Breast epithelium (tissue), 4 donors: ENCODE data around the gene GABPB2. TPM values are rescaled to one million over a fixed set of nuclear protein-coding genes. Genes with fewer than 3 reads are reported as not detected.

Source experiments
- DNase-seq, 2 donors: peaks; one replicate each; pipeline ENCODE4 v3.0.0-alpha.2; 2019; ENCODE audit warnings: low spot score in 2 of 2
- H3K27ac ChIP-seq, 2 donors: fragments of 200-600 bp; sonication (generic) in 1 of 2; one replicate each; pipeline ENCODE4 v1.5.1; 2016 to 2019; ENCODE audit warnings: mild to moderate bottlenecking in 1 of 2
- H3K27me3 ChIP-seq, 2 donors: fragments of 200-600 bp; sonication (generic) in 1 of 2; one replicate each; pipeline versions ENCODE4 v1.5.1 to v1.6.0; 2017 to 2019; ENCODE audit warnings: control low read depth in 1 of 2, mild to moderate bottlenecking in 1 of 2
- H3K36me3 ChIP-seq: fragments of 200-600 bp; one replicate; pipeline ENCODE4 v1.5.1; 2019
- H3K4me1 ChIP-seq, 2 donors: fragments of 200-600 bp; sonication (generic); one replicate each; pipeline ENCODE4 v1.5.1; 2016 to 2019; ENCODE audit warnings: control low read depth in 1 of 2
- H3K4me3 ChIP-seq, 3 donors: fragments of 200-600 bp; sonication (generic); 1 replicate in 2 of 3; 2 replicates in 1 of 3; pipeline ENCODE4 v1.5.1; 2016 to 2019; ENCODE audit warnings: mild to moderate bottlenecking in 3 of 3, moderate library complexity in 2 of 3
- H3K9me3 ChIP-seq, 2 donors: fragments of 200-600 bp; sonication (generic) in 1 of 2; one replicate each; pipeline ENCODE4 v1.5.1; 2016 to 2019; ENCODE audit warnings: control low read depth in 1 of 2
- CTCF ChIP-seq, 3 donors: fragments of 450-650 bp; IDR thresholded peaks; one replicate each; pipeline ENCODE4 v1.5.1; 2016 to 2017; ENCODE audit warnings: antibody characterized with exemption in 3 of 3, mild to moderate bottlenecking in 3 of 3, moderate library complexity in 3 of 3
- POLR2A ChIP-seq: fragments of 450-650 bp; IDR thresholded peaks from one replicate; pipeline ENCODE4 v1.6.1; 2016; ENCODE audit warnings: antibody characterized with exemption, mild to moderate bottlenecking, moderate library complexity
- POLR2AphosphoS5 ChIP-seq, 3 donors: sonication (generic); formaldehyde crosslinking; IDR thresholded peaks; one replicate each; pipeline ENCODE4 v1.6.1; 2017; ENCODE audit warnings: antibody characterized with exemption in 3 of 3
- intact Hi-C: fragments of 100-400 bp; cut with DNase I; formaldehyde crosslinking; loops from one replicate; pipeline ENCODE4 v1.15.1; 2023; ENCODE audit warnings: low total_unique reads
- total RNA-seq, 3 donors: library from RNA; depleted of rRNA; stranded (reverse); fragments of >200 nt; gene quantifications; one replicate each; pipeline ENCODE4 v1.1.0, GENCODE V29; 2016

Gene GABPB2
- total RNA-seq, 3 donors from 2014 or later: 19.5 to 32.0 (median 20.6) TPM

DNA sequence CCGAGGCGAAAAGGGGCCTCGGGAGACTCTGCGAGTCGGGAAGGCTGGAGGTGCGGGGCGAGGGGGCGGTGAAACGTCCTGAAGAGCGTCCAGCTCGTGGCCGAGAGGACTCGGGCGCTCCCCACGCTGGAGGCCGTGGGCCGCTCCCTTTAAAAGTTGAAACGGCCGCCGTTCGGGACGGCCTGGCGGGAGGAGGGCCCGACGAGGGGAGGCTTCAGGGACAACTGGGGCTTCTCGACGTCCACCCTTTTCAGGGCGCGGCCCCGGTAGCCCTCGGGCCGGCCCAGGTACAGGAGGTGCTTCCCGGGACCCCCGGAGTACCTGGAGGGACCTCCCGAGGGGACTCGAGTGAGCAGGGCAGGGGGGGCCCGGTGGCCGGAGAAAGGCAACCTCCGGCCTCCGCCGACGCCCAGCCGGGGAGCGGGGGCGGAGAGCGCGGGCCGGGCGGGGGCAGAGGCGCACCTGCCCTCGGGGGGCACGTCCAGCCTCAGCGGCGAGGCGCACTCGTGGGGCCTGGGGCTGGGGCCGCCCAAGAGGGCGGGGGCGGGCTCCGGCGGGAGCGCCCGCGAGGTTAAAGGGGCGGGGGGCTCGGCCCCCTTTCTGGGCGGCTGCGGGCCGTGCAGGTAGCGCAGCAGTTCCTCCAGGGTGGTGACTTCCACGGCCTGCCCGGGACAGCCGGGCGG is 61.9 kb downstream of the GABPB2 start:
- TF ChIP-seq POLR2A: no peak
- TF ChIP-seq POLR2AphosphoS5 (IDR thresholded peaks at IDR 0.05): no peak
- no peak for TF ChIP-seq CTCF (IDR thresholded peaks at IDR 0.05)
- Histone ChIP-seq H3K27me3 (no peaks in the 10 kb centered on the region), H3K27ac (peak overlapping the region; percentile 68 to 77), H3K4me1 (no peaks in the 10 kb centered on the region), H3K4me3 (peak overlapping the region; percentile 34 to 71 (median 51)), H3K36me3 (no peaks in the 10 kb centered on the region), H3K9me3 (no peaks in the 10 kb centered on the region)
- no peak for DNase-seq
- intact Hi-C loops: no loop called here

GRCh38 chr1:151133018-151133806 is 62.7 kb downstream of the GABPB2 start:
- DNase-seq: no peak
- Histone ChIP-seq H3K4me3 (peak overlapping the region in 2 of 3 donors; percentile 51 to 71), H3K27me3 (no peaks in the 10 kb centered on the region), H3K36me3 (no peaks in the 10 kb centered on the region), H3K4me1 (no peaks in the 10 kb centered on the region), H3K9me3 (no peaks in the 10 kb centered on the region), H3K27ac (peak overlapping the region in 1 of 2 donors; percentile 77)
- intact Hi-C loops: no loop called here
- TF ChIP-seq POLR2AphosphoS5 (IDR thresholded peaks at IDR 0.05) (no peak), CTCF (IDR thresholded peaks at IDR 0.05) (no peak), POLR2A (no peak)

- intact Hi-C loops: no loop called here
- Histone ChIP-seq H3K9me3 (no peaks in the 10 kb centered on the region), H3K36me3 (no peaks in the 10 kb centered on the region), H3K4me3 (no peak overlapping the region), H3K27me3 (no peaks in the 10 kb centered on the region), H3K4me1 (no peaks in the 10 kb centered on the region), H3K27ac (no peak overlapping the region)
- no peak for DNase-seq
- no peak for TF ChIP-seq CTCF (IDR thresholded peaks at IDR 0.05)
- no peak for TF ChIP-seq POLR2AphosphoS5 (IDR thresholded peaks at IDR 0.05)
- TF ChIP-seq POLR2A: no peak
Observed at GRCh38 chr1:151134396-151134795, 63.8 kb downstream of the GABPB2 start.

DNA sequence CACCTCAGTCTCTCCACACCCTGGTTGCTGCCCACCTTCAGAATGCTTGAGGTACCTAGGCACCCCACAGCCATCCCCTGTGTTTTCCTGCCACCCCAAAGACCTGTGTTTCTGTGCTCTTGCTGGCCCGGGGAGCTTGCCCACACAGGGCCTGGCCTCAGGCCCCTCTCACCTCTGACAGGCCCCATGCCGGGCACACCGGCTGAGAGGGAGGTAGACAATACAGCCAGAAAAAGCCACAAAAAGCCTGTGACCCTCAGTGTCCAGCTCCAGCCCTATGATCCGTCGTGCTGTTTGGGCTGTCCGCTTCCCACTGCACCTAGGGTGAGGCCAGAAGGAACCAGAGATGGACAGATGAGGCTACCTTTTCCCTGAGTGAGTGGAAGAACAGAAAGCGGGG is 64.4 kb downstream of the GABPB2 start:
- intact Hi-C loops: no loop called here
- TF ChIP-seq POLR2A (no peak), CTCF (IDR thresholded peaks at IDR 0.05) (no peak), POLR2AphosphoS5 (IDR thresholded peaks at IDR 0.05) (no peak)
- no peaks in the 10 kb centered on the region for H3K36me3 ChIP-seq
- no peaks in the 10 kb centered on the region for H3K27me3 ChIP-seq
- no peaks in the 10 kb centered on the region for H3K9me3 ChIP-seq
- no peaks in the 10 kb centered on the region for H3K4me1 ChIP-seq
- H3K27ac ChIP-seq: no peak overlapping the region
- no peak for DNase-seq
- H3K4me3 ChIP-seq: no peak overlapping the region
